ENCODE measurements around the gene SPOCK1. TPM values are rescaled to one million over a fixed set of nuclear protein-coding genes. Genes with fewer than 3 reads are reported as not detected.

The SPOCK1 gene
- total RNA-seq, 1 donor from 2014 or later = 81.2 TPM

DNA sequence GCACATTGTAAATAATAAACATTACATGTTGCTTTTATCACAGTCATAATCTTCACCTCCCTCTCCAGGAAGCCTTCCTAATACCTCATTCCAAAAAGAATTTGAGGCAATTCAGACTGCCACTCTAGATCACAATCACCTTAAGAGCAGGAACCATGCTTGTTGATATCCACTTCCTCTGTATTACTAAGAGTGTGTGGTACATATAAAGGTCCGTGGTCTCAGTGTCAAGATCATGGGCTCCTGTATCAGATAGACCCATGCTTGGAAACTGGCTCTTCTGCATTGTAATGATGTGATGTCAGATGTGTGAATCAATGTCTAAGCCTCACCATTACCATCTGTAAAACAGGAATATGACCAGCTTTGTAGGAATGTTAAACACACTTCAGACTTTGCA lies 114.1 kb downstream of the SPOCK1 start:
- H3K27me3 ChIP-seq = no peaks in the 10 kb centered on the region
- TF ChIP-seq, protein P1, sequence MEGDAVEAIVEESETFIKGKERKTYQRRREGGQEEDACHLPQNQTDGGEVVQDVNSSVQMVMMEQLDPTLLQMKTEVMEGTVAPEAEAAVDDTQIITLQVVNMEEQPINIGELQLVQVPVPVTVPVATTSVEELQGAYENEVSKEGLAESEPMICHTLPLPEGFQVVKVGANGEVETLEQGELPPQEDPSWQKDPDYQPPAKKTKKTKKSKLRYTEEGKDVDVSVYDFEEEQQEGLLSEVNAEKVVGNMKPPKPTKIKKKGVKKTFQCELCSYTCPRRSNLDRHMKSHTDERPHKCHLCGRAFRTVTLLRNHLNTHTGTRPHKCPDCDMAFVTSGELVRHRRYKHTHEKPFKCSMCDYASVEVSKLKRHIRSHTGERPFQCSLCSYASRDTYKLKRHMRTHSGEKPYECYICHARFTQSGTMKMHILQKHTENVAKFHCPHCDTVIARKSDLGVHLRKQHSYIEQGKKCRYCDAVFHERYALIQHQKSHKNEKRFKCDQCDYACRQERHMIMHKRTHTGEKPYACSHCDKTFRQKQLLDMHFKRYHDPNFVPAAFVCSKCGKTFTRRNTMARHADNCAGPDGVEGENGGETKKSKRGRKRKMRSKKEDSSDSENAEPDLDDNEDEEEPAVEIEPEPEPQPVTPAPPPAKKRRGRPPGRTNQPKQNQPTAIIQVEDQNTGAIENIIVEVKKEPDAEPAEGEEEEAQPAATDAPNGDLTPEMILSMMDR (IDR thresholded peaks at IDR 0.05) = no peak
- intact Hi-C loops (cut with DNase I) = no loop called here
- no peak for DNase-seq (ENCODE audit: low spot score in 2 of 2)
- H3K27ac ChIP-seq = no peak overlapping the region
- no peaks in the 10 kb centered on the region for H3K4me1 ChIP-seq
- H3K36me3 ChIP-seq = no peaks in the 10 kb centered on the region
- H3K4me3 ChIP-seq = no peak overlapping the region
- peaks cover 0 to 9% of the 10 kb centered on the region in 2 donors for H3K9me3 ChIP-seq

DNA sequence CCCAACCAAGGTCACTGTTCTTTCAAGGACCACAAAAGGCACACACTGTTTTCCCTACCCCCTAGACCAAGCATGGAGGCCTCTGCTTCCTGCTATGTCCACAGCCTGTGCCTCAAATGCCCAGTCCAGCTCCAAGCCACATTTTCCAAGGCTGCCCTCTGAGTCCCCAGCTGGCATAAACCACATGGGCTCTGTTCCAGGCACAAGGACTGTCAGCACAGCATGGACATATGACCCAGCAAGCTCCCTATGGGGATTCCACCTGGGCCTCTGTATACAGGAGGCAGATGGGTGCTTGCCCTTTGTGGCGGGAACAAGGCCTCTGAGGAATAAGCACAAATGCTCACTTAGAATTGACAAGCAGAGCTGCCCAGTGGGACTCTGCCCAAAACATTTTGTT lies 115.2 kb downstream of the SPOCK1 start:
- DNase-seq (ENCODE audit: low spot score in 2 of 2) = no peak
- peaks cover 0 to 9% of the 10 kb centered on the region in 2 donors for H3K9me3 ChIP-seq
- no peak overlapping the region for H3K27ac ChIP-seq
- intact Hi-C loops (cut with DNase I) = no loop called here
- no peaks in the 10 kb centered on the region for H3K4me1 ChIP-seq
- H3K36me3 ChIP-seq = no peaks in the 10 kb centered on the region
- H3K27me3 ChIP-seq = no peaks in the 10 kb centered on the region
- TF ChIP-seq, protein P1 (IDR thresholded peaks at IDR 0.05) = no peak
- no peak overlapping the region for H3K4me3 ChIP-seq

GRCh38 chr5:137381555-137381954 lies 117.6 kb downstream of the SPOCK1 start:
- DNase-seq (ENCODE audit: low spot score in 2 of 2) = no peak
- Histone ChIP-seq H3K4me1 (no peaks in the 10 kb centered on the region), H3K36me3 (no peaks in the 10 kb centered on the region), H3K4me3 (no peak overlapping the region), H3K27me3 (no peaks in the 10 kb centered on the region), H3K9me3 (peaks cover 0 to 9% of the 10 kb centered on the region in 2 donors), H3K27ac (no peak overlapping the region)
- TF ChIP-seq, protein P1 (IDR thresholded peaks at IDR 0.05) = no peak
- intact Hi-C loops (cut with DNase I) = no loop called here

DNA sequence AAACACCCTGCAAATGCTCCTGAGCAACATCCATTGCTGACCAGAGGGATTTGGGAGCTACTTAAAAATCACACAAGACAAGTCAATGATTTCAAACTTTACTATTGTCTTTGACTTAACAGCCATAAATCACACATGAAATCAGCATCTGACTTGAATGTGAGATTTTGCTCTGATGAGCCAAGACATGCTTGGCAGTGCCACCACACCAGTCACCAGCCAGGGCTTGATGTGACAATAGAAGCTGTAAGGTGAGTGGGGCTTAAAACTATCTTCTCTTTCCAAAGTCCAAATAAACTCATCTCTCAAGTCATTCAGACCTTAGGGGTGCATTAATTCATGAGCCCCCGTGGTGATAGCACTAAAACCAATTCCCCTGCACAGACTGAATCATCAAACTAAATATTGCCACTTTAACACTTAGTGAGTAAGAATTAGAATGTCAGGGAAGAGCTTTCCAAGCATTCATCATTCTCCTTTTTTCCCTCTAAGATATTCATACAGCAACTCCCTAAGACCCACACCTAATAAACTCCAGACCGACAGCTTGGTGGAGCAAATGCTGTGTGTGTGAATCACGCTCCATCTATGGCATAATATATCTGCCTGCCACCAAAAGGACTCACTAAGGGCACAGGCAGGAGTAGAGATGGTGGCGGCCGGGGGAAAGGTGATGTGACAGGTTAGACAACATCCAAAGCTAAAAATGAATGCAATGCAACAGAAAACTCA lies 119.4 kb downstream of the SPOCK1 start:
- intact Hi-C loops (cut with DNase I) = no loop called here
- no peak for DNase-seq (ENCODE audit: low spot score in 2 of 2)
- Histone ChIP-seq H3K27me3 (no peaks in the 10 kb centered on the region), H3K4me1 (no peaks in the 10 kb centered on the region), H3K27ac (no peak overlapping the region), H3K36me3 (no peaks in the 10 kb centered on the region), H3K9me3 (no peaks in the 10 kb centered on the region), H3K4me3 (no peak overlapping the region)
- TF ChIP-seq, protein P1 (IDR thresholded peaks at IDR 0.05) = no peak

DNA sequence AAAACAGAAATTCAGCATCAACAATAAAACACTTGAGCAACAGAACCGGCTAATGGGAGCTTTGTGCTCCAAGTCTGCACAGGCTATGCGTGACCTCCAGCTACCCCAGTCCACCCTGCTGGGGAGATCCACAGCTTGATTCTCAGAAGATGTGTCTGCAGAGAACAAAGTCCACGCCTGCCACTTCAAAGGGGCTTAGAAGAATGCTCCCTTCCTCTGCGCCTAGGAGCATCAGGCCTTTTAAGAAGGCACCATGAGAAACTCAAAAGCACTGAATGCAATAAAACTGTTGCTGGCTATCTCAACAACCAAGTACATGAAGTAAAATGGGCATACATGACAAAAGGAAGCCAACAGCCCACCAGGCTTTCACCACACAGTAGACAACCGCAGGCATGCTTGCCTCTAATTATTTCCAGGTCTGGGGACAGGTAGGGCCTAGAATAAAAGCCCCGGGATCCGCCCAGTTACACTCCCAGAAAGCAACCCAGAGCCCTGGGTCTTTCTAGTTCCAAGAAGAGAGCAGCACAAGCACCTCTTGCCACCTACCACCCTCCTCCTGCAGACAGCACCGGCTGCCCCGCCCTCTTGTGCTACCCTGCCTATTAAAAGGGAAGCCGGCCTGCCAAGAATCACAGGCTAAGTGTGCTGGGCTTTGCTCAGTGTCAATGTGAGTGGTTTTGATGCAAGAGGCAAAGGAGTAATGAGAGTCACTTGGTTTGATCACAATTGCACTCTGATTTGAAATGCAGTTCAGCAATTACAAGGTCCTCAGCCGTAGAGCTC lies 123.2 kb downstream of the SPOCK1 start:
- H3K27ac ChIP-seq = no peak overlapping the region
- no peak overlapping the region for H3K4me3 ChIP-seq
- DNase-seq (ENCODE audit: low spot score in 2 of 2) = no peak
- no peaks in the 10 kb centered on the region for H3K4me1 ChIP-seq
- no peaks in the 10 kb centered on the region for H3K9me3 ChIP-seq
- H3K27me3 ChIP-seq = no peaks in the 10 kb centered on the region
- intact Hi-C loops (cut with DNase I) = no loop called here
- H3K36me3 ChIP-seq = no peaks in the 10 kb centered on the region
- TF ChIP-seq, protein P1 (IDR thresholded peaks at IDR 0.05) = no peak

All from ascending aorta (tissue), 2 donors.